HG02884 (cell line): Measurements from ENCODE around the gene SDC3.

ENCODE experiments used
- ATAC-seq: cut with Tn5 transposase; IDR thresholded peaks from one replicate; pipeline ENCODE4 v1.9.1; 2021; ENCODE audit warnings: mild to moderate bottlenecking, moderate library complexity; ENCODE audit not compliant: unreplicated experiment

SDC3 gene

DNA sequence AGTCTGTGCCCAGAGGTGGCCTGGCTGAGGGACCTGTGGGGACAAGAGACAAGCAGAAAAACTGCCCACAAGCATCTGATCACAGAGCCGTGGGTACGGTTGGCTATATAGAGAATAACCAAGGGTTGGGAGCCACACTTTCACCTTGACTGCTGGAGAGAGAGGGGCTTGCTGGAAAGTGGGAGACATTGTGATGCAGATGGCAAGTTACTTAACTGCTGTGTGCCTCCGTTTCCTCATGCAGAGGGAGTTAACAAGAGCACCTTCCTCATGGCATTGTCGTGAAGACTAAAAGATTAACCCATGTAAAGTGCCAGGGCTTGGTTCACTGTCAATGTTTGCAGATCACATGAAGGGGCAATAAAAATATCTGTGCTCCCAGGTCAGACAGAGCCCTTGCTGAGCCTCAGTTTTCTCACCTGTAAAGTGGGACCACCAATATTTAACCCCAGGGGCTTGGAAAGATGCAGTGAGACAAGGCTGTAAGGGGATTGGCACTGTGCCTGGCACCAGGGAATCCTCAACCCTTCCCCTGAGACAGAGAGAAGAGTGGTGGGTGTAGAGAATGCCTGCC lies 52.8 kb downstream of the SDC3 start:
- no peak for ATAC-seq

GRCh38 chr1:30853350-30853749 lies 55.2 kb downstream of the SDC3 start:
- no peak for ATAC-seq

- ATAC-seq = no peak
Observed at GRCh38 chr1:30852026-30852425, 56.5 kb downstream of the SDC3 start.

DNA sequence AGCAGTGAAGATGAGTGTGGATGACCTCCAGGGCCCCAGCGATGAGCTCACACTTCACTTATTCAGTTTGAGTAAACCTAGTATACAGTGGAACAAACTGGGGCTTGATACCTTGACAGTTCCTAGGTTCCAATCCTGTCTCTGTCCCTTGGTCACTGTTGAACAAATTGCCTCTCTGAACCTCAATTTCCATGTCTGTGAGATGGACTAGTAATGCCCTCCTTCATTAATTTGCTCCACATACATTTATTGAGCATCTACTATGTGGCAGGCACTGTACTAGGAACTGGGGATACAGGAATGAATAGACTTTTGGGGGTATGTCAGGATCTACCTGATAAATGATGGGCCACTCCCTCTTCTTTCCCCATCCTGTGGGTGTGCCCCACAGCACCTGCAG lies 57.3 kb downstream of the SDC3 start:
- ATAC-seq = no peak

GRCh38 chr1:30850607-30851006 lies 58.0 kb downstream of the SDC3 start:
- no peak for ATAC-seq

- ATAC-seq = no peak
Observed at GRCh38 chr1:30848130-30848529, 60.4 kb downstream of the SDC3 start.

DNA sequence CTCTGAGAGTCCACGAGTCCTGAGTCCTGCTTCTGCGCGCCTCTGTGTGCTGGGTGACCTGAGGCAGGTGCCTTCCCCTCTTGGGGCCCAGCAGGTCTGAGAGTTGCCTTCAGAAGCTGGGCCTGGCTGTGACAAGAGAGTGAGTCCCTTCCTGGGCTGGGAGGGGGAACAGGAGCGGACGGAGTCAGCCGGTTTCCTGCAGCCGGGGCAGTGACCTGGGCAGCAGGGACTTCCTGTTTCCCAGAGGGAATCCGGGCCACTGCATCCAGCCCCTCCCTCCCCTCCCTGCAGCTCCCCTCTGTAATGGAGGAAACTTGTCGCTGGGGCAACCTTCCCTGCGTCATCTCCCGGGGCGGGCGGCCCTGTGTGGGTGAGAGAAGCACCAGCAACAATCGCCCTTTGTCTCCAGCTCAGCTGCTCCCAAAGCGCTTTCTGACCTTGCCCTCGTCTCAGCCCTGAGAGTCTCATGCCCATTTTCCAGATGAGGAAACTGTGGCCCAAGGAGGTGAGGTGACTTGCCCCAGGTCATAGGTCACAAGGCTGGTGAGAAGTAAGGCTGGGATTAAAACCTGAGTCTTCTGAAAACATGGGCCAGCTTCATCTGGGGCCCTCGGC lies 61.1 kb downstream of the SDC3 start:
- ATAC-seq = no peak

DNA sequence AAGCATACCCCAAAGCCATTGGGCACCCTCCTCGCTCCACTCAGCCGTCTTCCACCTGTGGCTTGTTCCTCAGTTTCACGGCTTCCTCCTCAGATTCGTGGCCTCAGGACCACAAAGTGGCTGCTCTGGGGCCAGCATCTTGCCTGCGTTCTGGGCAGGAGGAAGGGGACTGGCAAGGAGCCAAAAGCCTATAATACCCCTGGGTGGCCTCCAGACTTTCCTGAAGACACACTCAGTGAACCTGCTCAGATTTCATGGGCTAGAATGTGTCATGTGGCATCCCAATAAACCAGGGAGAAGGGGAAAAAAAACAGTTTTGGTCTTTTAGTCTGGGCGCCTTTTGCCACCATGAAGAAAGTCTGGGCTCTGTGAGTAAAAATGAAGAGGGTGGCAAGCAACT lies 62.0 kb downstream of the SDC3 start:
- ATAC-seq = no peak

GRCh38 chr1:30845904-30846290 lies 62.7 kb downstream of the SDC3 start:
- no peak for ATAC-seq

DNA sequence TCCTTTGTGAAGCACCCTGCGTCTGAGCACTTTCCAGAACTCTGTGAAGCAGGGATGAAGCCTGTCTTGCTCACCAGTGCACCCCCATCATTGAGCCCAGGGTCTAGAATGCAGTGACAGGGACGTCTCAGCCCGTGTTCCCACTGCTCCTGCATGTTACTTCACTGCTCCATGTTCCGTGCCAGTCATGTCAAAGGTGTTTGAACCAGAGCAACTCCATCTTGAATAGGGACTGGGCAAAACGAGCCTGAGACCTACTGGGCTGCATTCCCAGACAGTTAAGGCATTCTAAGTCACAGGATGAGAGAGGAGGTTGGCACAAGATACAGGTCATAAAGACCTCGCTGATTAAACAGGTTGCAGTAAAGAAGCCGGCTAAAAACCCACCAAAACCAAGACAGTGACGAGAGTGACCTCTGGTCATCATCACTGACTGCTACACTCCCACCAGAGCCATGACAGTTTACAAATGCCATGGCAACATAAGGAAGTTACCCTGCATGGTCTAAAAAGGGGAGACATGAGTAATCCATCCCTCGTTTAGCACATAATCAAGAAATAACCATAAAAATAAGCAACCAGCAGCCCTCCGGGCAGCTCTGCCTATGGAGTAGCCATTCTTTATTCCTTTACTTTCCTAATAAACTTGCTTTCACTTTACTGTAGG lies 63.2 kb downstream of the SDC3 start:
- no peak for ATAC-seq

- no peak for ATAC-seq
Observed at GRCh38 chr1:30844631-30845030, 63.9 kb downstream of the SDC3 start.

DNA sequence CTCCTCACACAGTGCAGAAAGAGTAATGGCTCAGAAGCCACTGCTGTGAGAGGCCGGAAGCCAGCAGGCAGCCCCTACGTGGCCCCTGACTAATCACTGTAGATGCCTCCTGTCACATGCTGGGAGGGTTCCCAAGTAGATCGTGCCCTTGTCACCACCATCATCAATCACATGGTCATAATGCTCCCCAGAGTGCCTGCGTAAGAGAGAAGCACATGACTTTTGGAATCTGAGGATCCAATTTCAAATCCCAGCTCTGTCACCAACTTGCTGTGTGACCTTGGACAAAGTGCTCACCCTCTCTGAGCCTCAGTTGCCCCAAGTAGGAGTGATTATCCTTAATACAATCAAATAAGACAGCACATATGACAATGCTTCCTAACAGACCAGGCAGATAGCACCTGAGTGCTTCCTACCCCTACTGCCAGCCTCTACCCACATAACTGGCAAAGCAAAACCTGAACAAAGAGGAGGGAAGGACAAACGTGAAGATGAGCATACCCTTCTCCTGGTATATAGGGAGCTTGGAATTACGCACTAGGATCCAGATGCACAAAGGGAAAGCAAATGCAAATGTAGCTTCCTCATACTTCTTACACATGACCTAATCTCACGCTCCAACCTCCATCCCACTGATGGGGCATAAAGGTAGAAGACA lies 65.7 kb downstream of the SDC3 start:
- no peak for ATAC-seq

- ATAC-seq = no peak
Observed at GRCh38 chr1:30840904-30841598, 67.5 kb downstream of the SDC3 start.

DNA sequence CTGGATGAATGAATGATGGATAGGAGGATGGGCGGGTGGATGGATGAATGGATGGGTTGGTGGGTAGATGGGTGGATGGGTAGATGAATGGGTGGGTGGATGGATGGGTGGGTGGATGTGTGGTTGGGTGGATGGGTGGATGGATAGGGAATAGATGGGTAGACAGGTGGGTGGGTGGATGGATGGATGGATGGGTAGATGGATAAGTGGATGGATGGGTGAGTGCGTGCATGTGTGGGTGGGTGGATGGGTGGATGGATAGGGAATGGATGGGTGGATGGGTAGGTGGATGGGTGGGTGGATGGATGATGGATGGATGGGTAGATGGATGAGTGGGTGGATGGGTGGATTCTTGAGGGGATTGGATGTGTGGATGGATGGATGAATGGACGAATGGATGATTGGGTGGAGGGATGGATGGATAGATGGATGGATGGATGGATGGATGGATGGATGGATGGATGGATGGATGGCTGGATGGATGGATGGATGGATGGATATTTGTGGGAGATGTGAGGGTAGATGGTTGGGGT lies 68.7 kb downstream of the SDC3 start:
- ATAC-seq = no peak

DNA sequence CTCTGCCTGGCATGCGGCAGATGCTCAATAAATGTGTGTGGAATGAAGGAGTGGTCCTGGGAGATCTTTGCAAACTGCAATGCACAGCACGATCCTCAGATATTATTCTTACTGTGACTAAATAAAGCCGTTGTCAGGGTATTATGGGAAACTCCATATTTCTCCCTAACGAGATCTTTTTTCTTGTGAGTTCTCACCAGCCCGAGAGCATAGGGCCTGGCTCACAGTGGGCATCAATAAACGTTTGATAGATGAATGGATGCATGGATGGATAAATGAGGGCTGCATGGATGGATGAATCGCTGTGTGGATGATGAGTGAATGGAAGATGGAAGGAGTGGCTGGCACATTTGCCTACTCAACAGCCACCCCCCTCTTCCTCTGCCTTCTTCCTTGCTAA lies 69.6 kb downstream of the SDC3 start:
- ATAC-seq = no peak

DNA sequence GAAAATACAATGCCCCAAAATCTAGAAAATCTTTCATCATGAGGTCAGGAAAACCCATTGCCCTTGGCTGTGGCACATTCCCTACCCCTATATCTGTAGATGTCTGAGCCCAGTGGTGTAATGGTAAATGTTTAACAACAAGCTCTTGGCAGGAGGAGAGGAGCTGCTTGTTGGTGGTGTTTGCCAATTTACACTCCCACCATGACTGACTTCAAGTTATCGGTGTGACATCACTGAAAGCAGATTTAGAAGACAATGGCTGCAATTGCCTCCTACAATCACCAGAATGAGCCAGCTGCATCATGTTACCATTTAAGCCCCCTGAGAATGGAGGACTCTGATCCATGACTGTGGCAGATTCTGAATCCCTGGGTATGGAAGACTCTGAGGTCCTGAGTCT lies 70.9 kb downstream of the SDC3 start:
- ATAC-seq = no peak

- no peak for ATAC-seq
Observed at GRCh38 chr1:30834253-30834652, 74.3 kb downstream of the SDC3 start.

DNA sequence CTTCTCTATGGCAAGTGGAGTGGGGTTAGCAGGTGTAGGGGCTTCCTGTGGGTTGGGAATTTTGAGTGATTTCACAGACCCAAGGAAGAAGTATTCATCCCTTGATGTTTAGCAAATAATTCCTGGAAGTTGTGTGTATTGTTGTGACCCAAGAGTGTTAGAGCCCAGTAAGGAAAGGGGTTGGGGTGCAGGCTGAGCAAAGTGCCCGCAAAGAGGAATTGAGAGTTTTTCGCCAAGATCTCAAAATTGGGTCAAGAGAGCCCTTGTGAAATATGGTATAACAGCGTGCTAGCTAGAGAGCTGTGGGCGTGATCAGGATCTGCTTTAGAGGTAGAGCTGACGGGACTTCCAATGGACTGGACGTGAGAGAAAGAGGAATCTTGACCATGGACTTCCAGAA lies 78.0 kb downstream of the SDC3 start:
- no peak for ATAC-seq

- no peak for ATAC-seq
Observed at GRCh38 chr1:30829889-30830288, 78.7 kb downstream of the SDC3 start.

DNA sequence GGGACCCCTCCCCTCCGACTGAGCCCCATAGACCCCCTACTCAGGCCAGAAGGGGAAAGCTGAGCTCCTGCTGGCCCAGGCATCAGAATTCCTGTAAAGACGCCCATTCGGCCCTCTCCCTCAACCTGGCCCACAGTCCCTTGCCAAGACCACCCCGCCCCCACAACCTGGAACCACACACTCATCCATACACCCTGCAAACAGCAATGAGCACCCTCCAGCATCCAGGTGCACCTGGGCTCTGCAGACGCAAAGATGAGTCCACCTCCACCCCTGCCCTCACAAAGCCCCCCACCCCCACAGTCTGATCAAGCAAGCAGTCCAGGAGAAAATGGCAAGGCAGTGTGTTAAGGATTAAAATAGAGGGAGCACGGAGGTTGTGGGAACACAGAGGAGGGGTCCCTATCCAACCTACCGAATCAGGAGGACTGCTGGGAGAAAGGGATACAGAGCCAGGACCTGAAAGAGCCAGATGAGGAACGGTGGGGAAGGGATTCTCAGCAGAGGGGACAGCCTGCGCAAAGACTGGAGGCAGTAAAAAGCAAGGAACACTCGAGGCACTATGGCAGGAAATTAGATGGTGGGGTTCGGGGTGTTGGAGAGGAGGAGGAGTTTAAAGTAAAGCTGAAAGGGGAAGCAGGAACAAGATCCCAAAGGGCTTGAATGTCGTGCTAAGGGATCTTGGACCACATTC lies 83.7 kb downstream of the SDC3 start:
- no peak for ATAC-seq
